Stimulated activated effector memory CD8-positive, alpha-beta T cell treated with anti-CD3 and anti-CD28 coated beads, Interleukin-12 subunit alpha, Interleukin-12 subunit beta, amount 100 ng/mL, for 72 hours (primary cell): Measurements from ENCODE around the gene TRIM4.
"Not testable (repeated sequence)": the region's sequence is repeated elsewhere in the genome, so short reads cannot be mapped to it uniquely, and the experiment has no call there.

Source experiments
- ATAC-seq: fragments of 150-1000 bp; cut with Tn5 transposase; 2 replicates; pipeline ENCODE4 v1.10.0; 2021
- DNase-seq, 2 donors: peaks; one replicate each; pipeline ENCODE4 v3.0.0; 2021 to 2022; ENCODE audit warnings: low spot score in 2 of 2
- H3K27ac Mint-ChIP-seq: one replicate; pipeline ENCODE4 v1.8.0; 2022; ENCODE audit warnings: mild to moderate bottlenecking, mixed read lengths
- H3K36me3 Mint-ChIP-seq: one replicate; pipeline ENCODE4 v1.8.0; 2022; ENCODE audit warnings: mild to moderate bottlenecking, mixed read lengths
- H3K4me1 Mint-ChIP-seq: one replicate; pipeline ENCODE4 v1.8.0; 2022; ENCODE audit warnings: mixed read lengths
- H3K4me3 Mint-ChIP-seq: one replicate; pipeline ENCODE4 v1.8.0; 2022; ENCODE audit warnings: mild to moderate bottlenecking, mixed read lengths
- H3K9me3 Mint-ChIP-seq: one replicate; pipeline ENCODE4 v1.8.0; 2022; ENCODE audit warnings: mixed read lengths

The TRIM4 gene

GRCh38 chr7:99918959-99919813, at the start of gene TRIM4:
TSS of gene TRIM4 (minus strand) at chr7:99919530. CDS start at chr7:99919401, 129 bp downstream.
- Mint-ChIP-seq H3K9me3 (no peaks in the 10 kb centered on the region), H3K36me3 (peaks cover 42% of the 10 kb centered on the region), H3K27ac (peak within 1 kb of the TSS; percentile 97), H3K4me1 (peaks cover 52% of the 10 kb centered on the region), H3K4me3 (peak within 1 kb of the TSS; percentile 93)
- peak; percentile 99 for ATAC-seq
- DNase-seq, result peak; percentile 78 to 95

GRCh38 chr7:99958564-99959227, 39.4 kb upstream of the TRIM4 start:
- Mint-ChIP-seq H3K4me1 (peaks cover 11% of the 10 kb centered on the region), H3K4me3 (no peak overlapping the region), H3K36me3 (no peaks in the 10 kb centered on the region), H3K9me3 (no peaks in the 10 kb centered on the region), H3K27ac (no peak overlapping the region)
- no peak for ATAC-seq
- DNase-seq, result no peak

- peaks cover 11% of the 10 kb centered on the region for H3K4me1 Mint-ChIP-seq
- H3K4me3 Mint-ChIP-seq, result no peak overlapping the region
- no peak for DNase-seq
- H3K27ac Mint-ChIP-seq, result no peak overlapping the region
- H3K9me3 Mint-ChIP-seq, result no peaks in the 10 kb centered on the region
- no peak for ATAC-seq
- H3K36me3 Mint-ChIP-seq, result no peaks in the 10 kb centered on the region
Measured at GRCh38 chr7:99955247-99955646, 35.9 kb upstream of the TRIM4 start.

GRCh38 chr7:99954643-99955042, 35.3 kb upstream of the TRIM4 start:
- H3K4me3 Mint-ChIP-seq, H3K9me3 Mint-ChIP-seq, H3K36me3 Mint-ChIP-seq, H3K27ac Mint-ChIP-seq, DNase-seq, ATAC-seq: not testable (repeated sequence)
- H3K4me1 Mint-ChIP-seq, result peaks cover 11% of the 10 kb centered on the region

- Mint-ChIP-seq H3K36me3 (no peaks in the 10 kb centered on the region), H3K27ac (no peak overlapping the region), H3K4me1 (peaks cover 11% of the 10 kb centered on the region), H3K9me3 (no peaks in the 10 kb centered on the region), H3K4me3 (no peak overlapping the region)
- no peak for DNase-seq
- ATAC-seq, result peak; percentile 48
Measured at GRCh38 chr7:99953649-99954048, 34.3 kb upstream of the TRIM4 start.

- not testable (repeated sequence) for H3K9me3 Mint-ChIP-seq, H3K36me3 Mint-ChIP-seq, H3K27ac Mint-ChIP-seq, H3K4me3 Mint-ChIP-seq, ATAC-seq, DNase-seq
- H3K4me1 Mint-ChIP-seq, result peaks cover 11% of the 10 kb centered on the region
Measured at GRCh38 chr7:99952649-99953048, 33.3 kb upstream of the TRIM4 start.

GRCh38 chr7:99950819-99951218, 31.5 kb upstream of the TRIM4 start:
- H3K4me1 Mint-ChIP-seq, H3K27ac Mint-ChIP-seq, H3K36me3 Mint-ChIP-seq, H3K9me3 Mint-ChIP-seq, H3K4me3 Mint-ChIP-seq, ATAC-seq, DNase-seq: not testable (repeated sequence)

- Mint-ChIP-seq H3K4me3 (no peak overlapping the region), H3K4me1 (no peaks in the 10 kb centered on the region), H3K36me3 (no peaks in the 10 kb centered on the region), H3K9me3 (no peaks in the 10 kb centered on the region), H3K27ac (no peak overlapping the region)
- ATAC-seq, result no peak
- no peak for DNase-seq
Measured at GRCh38 chr7:99949645-99950228, 30.4 kb upstream of the TRIM4 start.

GRCh38 chr7:99947608-99948007, 28.3 kb upstream of the TRIM4 start:
- H3K9me3 Mint-ChIP-seq, result no peaks in the 10 kb centered on the region

GRCh38 chr7:99944497-99945070, 25.3 kb upstream of the TRIM4 start:
- Mint-ChIP-seq H3K4me3 (no peak overlapping the region), H3K27ac (no peak overlapping the region), H3K4me1 (no peaks in the 10 kb centered on the region), H3K9me3 (no peaks in the 10 kb centered on the region), H3K36me3 (no peaks in the 10 kb centered on the region)
- ATAC-seq (no peak), DNase-seq (no peak)

More at GRCh38 chr7:99947608-99948007, 28.3 kb upstream of the TRIM4 start:
- DNase-seq, result no peak
- H3K36me3 Mint-ChIP-seq, result no peaks in the 10 kb centered on the region
- H3K27ac Mint-ChIP-seq, result no peak overlapping the region
- no peak for ATAC-seq
- H3K4me1 Mint-ChIP-seq, result no peaks in the 10 kb centered on the region
- H3K4me3 Mint-ChIP-seq, result no peak overlapping the region

- H3K4me1 Mint-ChIP-seq, result no peaks in the 10 kb centered on the region
- no peak overlapping the region for H3K27ac Mint-ChIP-seq
- no peaks in the 10 kb centered on the region for H3K36me3 Mint-ChIP-seq
- no peak overlapping the region for H3K4me3 Mint-ChIP-seq
- no peak for DNase-seq
- peaks cover 4% of the 10 kb centered on the region for H3K9me3 Mint-ChIP-seq
- no peak for ATAC-seq
Measured at GRCh38 chr7:99943641-99944496, 24.5 kb upstream of the TRIM4 start.

GRCh38 chr7:99938296-99938695, 19.0 kb upstream of the TRIM4 start:
- no peak overlapping the region for H3K4me3 Mint-ChIP-seq
- H3K27ac Mint-ChIP-seq, result no peak overlapping the region
- H3K4me1 Mint-ChIP-seq, result no peaks in the 10 kb centered on the region
- ATAC-seq (no peak), DNase-seq (no peak)
- H3K9me3 Mint-ChIP-seq, result peaks cover 4% of the 10 kb centered on the region
- H3K36me3 Mint-ChIP-seq, result no peaks in the 10 kb centered on the region

GRCh38 chr7:99935009-99935408, 15.7 kb upstream of the TRIM4 start:
- not testable (repeated sequence) for H3K36me3 Mint-ChIP-seq, ATAC-seq, H3K4me3 Mint-ChIP-seq, H3K27ac Mint-ChIP-seq, DNase-seq, H3K4me1 Mint-ChIP-seq, H3K9me3 Mint-ChIP-seq

GRCh38 chr7:99930376-99930775, 11.0 kb upstream of the TRIM4 start:
- DNase-seq (no peak), ATAC-seq (no peak)
- H3K4me3 Mint-ChIP-seq, result no peak overlapping the region
- no peaks in the 10 kb centered on the region for H3K36me3 Mint-ChIP-seq
- no peaks in the 10 kb centered on the region for H3K9me3 Mint-ChIP-seq
- H3K4me1 Mint-ChIP-seq, result peaks cover 17% of the 10 kb centered on the region
- no peak overlapping the region for H3K27ac Mint-ChIP-seq

GRCh38 chr7:99929730-99930053, 10.4 kb upstream of the TRIM4 start:
- H3K4me3 Mint-ChIP-seq, result peak overlapping the region; percentile 47
- ATAC-seq, result peak; percentile 29
- peaks cover 17% of the 10 kb centered on the region for H3K4me1 Mint-ChIP-seq
- no peaks in the 10 kb centered on the region for H3K36me3 Mint-ChIP-seq
- DNase-seq, result no peak
- H3K27ac Mint-ChIP-seq, result no peak overlapping the region
- no peaks in the 10 kb centered on the region for H3K9me3 Mint-ChIP-seq
